ENCODE data around the gene MYCBPAP.

MYCBPAP gene

DNA sequence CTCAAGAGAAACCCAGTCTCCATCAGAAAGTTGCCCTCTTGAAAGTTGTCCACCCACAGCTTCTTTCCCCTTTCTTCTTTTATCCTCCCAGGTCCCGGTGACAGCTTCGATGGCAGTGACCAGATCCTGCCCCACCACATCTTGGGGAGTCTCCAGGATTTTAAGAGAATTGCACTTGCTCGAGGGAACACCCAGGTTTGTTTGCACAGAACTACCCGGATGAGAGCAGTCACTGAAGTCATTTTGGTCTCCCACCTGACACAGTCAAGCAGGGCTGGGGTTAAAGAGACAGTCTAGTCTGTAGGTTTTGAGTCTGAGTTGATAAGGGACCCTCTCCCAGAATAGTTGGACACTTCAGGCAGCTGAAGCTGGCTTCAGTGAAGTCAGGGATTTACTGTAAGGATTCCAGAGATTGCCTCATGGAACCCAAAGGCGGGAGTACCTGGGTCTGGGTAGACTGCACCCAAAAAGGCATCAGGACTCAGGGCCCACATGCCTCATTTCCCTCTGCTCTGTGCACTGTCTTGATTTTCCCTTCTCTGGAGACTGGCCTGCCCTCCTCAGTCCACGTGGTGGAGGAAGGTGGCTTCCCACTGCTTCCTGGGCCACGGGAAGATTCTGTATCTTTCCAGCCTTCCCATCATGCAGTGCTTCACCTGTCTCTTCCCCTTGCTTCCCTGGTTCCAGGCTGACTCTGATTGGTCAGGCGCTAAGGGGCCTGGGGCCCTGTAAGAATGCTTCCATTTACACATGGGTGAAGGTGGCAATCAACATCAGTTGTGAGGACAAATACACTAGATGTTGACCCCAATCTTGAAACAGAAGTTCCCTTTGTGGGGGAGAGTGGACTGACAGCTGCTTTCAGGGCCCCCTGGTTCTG lies 9.5 kb downstream of the MYCBPAP start:
- no peak for DNase-seq

DNA sequence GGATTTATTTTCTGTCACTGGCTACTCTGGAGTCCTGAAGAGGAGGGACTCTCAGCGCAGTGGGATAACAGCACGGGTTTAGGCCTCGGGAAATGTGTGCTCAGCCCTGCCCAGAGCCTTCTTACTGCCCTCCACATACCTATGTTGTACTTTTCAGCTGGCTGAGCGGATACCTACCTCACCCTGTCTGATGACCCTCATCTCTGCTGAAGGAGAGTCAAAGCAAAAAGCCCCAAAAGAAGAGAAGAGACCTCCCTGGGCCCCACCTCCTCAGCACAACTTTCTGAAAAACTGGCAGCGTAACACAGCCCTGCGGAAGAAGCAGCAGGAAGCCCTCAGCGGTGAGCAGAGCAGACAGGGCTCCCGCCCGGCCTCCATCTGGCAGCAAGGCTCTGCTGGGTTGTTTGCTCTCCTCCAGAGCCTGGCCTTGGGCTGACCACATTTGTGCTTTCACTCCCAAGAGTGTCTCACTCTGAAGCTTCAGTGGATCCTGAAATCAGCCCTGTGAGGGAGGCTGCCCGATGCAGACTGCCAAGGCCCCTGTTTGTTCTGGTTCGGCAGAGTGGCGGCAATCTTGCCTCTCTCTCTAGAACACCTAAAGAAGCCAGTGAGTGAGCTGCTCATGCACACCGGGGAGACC lies 10.3 kb downstream of the MYCBPAP start:
- no peak for DNase-seq

DNA sequence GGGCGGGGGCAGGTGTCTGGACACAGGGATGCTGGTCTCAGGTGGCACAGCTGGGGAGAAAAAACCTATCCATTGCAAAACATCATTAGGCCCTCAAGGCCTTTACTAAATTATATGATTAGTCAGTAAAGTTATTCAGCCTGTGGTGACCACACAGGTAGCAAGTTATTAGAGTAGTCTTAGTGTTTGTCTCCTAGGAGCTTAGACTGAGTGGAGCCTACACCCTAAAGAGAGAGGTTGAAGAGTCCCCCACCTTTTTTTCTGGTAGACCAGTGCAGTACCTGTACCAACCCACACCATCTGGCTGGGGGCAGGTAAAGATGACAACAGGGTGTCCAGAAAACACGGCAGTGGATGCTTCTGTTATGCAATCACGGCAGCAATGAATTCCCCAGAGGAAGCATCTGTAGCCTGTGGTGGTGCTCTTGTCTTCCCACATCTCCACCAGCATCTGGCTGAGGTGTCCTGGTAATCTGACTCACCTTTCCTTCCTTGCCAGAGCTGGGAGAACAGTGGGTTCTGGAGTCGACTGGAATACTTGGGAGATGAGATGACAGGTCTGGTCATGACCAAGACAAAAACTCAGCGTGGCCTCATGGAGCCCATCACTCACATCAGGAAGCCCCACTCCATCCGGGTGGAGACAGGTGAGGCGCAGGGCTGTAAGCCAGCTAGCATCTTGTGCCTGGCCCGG lies 11.0 kb downstream of the MYCBPAP start:
- DNase-seq: no peak

DNA sequence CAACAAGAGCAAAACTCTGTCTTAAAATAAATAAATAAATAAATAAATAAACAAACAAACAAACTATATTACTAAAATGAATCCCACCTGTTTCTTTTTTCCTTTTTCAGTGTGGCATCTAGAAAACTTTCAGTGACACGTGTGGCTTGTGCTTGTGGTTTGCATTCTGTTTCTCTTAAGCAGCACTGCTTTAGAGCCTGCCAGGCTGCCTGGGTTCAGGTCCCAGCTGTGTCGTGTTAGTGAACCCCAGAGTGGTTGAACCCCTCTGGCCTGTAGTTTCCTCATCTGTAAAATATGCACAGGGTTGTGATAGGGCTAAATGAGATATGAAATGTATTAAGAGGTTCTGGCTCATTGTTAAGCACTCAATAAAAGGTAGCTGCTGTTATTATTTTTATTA lies 12.2 kb downstream of the MYCBPAP start:
- no peak for DNase-seq

DNA sequence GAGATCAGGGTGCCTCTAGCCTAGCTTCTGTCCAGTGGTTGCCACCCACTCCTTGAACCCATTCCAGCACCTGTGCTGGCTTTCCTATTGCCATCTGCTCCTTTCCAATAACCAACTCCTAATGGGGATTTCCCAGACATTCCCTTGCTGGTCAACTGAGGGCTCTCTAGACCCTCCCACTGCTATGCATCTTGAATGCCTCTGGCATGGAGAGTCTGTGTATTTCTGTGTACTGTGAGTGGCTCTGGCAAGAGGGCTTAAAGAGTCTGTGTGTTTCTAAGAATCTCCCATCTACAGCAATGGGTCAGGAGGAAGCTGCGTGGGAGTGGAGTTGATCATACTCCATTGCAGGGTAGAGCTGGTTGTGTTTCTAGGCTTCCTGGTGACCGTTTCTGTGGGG lies 13.3 kb downstream of the MYCBPAP start:
- DNase-seq: no peak

DNA sequence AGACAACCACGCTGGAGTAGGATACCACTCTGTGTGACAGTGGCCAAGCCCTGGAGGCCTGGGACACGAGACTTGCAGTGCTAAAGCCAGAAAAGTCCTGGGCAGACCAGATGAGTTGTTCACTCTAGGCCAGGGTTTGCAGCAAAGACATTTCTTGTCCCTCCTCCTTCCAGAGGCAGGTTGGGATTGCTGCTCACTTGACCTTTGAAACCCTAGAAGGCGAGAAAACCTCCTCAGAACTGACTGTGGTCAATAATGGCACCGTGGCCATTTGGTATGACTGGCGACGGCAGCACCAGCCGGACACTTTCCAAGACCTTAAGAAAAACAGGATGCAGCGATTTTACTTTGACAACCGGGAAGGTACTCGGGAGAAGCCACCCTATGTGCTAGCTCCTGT lies 14.5 kb downstream of the MYCBPAP start:
- no peak for DNase-seq

DNA sequence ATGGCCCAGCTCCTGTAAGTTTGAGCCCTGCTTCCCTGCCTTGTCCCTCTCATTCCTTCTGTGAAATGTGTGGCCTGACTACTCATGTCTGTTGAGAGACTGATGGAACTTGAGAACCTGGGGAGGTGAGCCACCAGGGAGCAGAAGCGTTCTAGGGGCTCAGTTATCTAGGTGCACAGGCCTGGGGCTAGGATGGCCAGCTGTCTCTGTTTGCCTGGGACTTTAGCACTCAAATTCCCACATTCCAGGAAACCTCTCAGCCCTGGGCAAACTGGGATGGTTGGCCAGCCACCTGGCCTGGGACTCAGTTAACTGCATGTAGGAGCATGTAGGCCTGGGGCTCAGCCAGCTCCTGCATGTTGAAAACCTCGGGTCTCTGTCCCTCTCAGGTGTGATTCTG lies 15.0 kb downstream of the MYCBPAP start:
- DNase-seq: no peak

DNA sequence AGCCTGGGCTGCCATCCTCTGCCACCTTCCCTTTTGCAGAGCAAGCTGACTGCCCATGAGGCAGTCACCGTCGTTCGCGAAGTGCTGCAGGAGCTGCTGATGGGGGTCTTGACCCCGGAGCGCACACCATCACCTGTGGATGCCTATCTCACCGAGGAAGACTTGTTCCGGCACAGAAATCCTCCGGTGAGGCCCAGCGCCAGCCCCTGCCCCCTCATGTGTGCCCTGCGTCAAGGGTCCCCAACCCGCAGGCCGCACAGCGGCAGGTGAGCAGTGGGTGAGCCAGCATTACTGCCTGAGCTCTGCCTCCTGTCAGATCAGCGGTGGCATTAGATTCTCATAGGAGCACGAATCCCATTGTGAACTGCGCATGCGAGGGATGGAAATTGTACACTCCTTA lies 16.6 kb downstream of the MYCBPAP start:
- no peak for DNase-seq

DNA sequence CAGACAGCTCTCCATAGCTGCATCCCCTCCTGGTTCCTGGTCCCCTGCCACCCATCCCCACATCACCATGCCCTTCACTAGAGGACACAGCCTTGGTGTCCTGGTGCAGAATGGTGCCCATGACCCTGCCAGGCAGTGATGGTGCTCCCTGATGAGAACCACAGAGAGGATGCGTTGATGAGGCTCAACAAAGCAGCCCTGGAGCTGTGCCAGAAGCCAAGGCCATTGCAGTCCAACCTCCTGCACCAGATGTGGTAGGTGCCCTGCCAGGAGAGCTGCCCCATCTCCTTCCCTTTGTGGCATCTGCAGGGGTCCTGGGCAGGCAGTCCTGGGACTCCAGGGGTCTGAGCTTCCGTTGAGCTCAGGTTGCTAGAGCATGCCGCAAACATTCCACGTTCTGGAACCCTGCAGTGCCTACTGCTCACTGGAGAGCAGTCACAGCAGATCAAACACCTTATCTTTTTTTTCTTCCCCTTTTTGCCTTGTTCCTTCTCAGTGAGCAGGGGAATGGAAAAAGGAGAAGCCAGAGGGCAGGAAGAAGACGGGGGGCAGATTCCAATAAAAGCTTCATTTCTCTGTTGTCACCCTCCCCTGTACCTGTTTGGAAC lies 19.0 kb downstream of the MYCBPAP start:
- peak; percentile 8 for DNase-seq

DNA sequence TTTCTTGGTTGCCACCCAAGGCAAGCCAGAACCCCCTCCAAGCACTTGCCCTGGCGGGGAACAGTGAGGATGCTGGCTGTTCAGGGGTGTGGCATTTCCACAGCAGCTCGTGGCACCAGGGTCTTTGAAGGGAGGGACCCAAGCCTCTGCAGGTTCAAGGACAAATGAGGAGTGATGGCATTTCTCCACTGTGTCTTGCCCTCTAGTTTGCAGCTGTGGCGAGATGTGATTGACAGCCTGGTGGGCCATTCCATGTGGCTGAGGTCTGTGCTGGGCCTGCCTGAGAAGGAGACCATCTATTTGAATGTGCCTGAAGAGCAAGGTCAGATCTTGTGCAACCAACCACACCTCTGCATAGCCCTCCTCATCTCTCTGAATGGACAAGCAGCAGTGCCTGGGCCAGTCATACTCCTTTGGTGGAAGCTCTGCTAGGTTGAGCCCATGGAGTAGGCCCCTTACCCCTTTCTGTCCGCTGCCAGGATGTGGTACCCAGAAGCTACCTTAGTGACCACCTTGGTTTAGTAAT lies 19.8 kb downstream of the MYCBPAP start:
- no peak for DNase-seq

DNA sequence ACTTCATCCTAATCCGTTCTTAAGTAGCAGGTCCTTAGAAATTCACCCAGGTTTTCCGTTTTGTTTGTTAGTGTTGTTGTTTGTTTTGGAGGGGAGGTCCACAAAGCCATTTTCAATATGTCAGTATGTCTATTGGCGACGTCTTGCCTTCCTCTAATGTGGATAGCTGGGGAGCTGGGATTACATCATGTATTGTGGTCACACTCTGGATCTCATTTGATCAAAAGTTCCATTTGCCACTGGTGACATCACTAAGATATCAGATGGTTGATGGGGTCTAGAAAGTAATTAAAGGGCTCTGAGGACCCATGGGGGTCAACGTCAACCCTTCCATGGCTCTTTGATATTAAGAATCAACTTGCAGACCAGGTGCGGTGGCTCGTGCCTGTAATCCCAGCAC lies 21.6 kb downstream of the MYCBPAP start:
- DNase-seq: no peak

DNA sequence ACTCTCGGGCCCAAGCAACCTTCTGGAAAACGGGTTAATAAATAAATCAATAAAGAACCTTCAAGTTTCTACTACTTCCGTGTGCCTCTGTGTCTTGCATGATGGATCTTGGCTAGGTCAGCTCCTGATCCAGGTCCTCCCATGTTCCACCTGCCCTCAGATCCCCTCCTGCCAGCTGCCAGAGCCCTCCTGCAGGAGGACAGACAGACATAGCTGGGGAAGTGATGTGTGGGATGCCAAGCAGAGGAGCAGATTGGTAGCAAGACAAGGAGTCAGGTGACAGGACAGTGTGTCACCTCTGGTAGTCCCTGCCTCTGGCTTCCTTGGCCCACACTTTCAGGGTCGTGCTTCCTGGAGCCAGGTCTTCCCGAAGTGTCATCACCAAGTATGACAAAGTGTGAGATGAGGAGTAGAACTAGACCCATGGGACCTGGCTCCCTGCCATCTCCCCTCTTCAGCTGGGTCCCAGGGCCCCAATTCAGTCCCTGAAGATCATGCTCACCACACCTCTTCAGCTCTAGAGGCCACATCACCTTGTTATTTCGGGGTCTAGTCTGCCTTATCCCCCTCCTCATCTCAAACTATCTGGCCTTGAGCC lies 23.3 kb downstream of the MYCBPAP start:
- no peak for DNase-seq

DNA sequence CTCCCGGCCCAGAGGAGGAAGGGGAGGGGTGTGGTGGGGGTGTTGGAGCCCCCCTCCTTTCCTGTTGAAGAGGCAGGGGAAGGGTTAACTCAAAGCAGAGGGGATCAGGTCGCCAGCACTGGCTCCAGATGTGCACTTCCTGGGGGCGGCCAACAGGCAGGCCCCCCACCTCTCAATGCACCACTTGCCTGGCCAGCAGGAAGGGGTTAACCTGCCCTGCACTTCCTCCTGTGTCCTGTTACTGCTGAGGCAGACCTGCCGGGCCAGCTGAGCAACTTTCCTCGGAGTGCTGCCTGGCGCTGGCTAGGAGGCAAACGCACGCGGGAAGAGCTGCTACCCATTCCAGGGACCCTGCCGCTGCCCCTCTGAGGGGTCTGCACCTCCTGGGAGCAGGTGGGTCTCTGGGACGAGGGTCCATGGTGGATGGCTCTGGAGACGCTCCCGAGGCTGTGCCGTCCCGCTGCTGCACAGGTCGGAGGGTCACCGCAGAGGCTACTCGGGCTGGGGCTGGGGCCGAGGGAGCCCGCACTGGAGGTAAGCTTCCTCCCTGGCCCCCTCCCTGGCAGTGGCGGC lies 24.3 kb downstream of the MYCBPAP start, which contains the start of gene EPN3:
TSS of gene EPN3 (plus strand) at position 284 of the 573 bp plus-strand sequence. CDS start 3,822 bp downstream, outside the sequence.
- DNase-seq: no peak

DNA sequence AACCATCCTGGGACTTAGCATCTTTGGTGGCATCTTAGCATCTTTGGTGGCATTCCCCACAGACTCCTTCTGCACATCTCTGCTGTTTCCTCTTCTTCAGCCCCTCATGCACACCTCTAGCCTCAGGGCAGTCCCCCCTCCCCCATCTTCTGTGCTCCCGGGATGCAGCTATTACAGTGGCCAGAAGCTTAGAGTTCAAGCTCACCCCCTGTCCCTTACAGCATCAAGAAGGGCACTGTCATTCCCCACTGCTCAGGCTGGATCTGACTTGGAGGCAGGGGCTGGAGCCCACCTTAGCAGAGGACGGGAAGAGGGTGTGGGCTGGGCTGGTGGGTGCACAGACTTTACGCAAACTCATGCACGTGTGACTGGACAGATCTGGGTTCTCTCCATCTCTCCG lies 24.9 kb downstream of the MYCBPAP start:
- DNase-seq: no peak

DNA sequence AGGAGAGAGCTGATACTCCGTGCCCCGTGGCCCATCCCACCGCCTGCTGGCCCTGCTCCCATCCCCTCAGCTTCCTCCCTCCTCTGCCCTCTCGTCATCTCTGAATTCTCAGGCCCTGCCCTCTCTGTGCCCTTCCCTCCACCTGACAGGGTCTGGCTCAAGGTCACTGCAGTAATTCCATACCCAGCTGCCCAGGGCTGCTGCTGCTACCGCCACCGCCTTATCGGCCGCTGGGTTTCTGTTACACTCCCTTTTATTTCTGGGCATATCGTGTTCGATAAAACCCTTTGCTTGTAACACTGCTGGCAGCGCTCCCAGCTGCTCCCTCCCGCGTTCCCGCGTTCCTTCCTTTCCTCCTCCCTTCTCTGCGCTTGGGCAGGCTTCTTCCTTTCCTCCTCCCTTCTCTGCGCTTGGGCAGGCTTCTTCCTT lies 25.5 kb downstream of the MYCBPAP start:
- no peak for DNase-seq

DNA sequence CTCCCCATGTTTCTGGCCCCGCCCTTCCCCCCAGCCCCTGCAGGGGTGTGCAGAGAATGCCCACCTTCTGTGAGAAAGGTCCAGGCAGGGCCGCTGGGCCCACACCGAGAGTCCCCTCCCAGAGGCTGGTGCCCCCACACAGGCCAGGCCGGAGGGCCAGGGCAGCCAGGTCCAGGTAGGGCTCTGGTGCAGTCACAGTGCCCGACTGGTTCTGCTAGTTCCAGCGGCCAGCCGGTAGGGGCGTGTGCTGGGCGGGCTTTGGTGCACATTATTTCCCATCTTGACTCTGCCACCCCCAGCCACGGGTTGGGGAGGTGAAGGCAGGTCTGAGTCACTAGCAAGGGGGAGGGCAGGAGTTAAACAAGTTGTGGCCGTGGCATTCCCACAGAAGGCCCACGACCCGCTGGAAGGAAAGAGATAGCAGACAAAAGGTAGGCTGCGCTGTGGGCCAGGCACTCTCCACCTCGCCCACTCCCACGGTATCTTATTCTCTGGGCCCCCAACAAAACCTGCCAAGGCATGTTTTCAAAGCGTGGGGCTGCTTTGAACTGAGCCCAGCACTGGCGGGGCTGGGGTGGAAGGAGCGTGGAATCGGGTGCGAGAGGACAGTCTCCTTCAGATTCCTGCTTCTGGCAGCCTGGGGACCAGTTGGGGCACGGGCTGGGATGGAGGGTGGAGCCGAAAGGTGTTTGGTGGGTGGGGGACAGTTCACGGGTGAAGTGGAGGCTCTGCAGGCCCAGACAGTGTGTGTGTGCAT lies 26.2 kb downstream of the MYCBPAP start:
- no peak for DNase-seq

DNA sequence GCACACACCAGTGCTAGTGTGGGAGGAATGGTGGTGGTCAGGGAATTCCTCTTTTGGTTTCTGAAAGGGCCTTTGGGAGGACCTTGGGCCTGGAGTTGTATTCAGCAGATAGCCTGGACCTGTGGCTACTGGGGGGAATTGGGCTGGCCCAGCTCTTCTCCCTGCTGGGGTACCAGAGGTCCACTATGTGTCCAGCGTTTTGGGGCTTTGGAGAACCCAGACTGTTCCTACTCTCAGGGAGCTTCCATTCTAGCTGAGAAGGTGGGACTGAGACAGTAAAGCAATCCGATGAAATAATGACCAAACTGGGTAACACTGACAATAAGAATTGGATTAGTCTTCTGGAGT lies 26.7 kb downstream of the MYCBPAP start:
- no peak for DNase-seq

DNA sequence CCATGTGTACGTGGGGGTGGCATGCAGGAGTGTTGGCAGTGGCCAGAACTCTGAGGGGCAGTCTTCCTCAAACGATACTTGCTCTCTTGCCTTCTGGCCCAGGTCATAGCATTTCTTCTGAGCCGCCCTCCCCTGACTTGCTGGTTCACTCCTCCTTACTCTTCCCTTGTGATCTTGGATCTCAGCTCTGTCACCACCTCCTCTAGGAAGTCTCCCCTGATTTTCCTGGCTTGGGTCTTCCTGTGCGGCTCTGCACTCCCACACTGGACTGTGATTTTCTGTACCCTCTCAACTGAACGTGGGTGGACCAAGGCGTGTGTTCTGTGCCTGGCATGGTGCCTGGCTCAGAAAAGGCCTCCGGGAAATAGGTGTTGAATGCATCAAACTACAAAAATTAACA lies 27.2 kb downstream of the MYCBPAP start:
- no peak for DNase-seq

DNA sequence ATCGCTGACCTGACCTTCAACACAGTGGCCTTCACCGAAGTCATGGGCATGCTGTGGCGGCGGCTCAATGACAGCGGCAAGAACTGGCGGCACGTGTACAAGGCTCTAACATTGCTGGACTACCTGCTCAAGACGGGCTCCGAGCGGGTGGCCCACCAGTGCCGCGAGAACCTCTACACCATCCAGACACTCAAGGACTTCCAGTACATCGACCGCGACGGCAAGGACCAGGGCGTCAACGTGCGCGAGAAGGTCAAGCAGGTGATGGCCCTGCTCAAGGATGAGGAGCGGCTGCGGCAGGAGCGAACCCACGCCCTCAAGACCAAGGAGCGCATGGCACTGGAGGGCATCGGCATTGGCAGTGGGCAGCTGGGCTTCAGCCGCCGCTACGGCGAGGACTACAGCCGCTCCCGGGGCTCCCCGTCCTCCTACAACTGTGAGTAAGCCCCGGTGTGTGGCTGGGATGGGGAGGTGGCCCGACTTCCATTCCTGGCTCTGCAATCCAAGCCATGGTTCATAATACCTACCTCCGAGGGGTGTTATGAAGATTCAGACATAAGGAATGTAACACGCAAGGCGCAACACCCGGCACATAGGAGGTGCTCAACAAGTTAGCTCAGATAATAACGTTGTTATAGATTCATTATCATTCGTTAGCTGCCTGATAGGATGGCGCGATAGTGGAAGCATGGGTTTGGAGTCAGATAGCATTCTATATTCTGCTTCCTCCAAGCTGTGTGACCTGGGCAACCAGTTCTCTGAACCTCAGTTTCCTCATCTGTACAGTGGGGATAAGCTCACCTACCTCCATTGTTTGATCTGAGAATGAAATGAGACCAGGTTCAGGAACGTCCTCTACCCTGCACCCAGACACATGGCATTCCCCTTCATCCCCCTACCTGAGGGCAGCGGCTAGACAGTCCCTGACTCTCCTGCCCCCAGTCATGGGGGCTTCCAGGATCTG lies 28.7 kb downstream of the MYCBPAP start:
- DNase-seq: no peak
